ENCODE data around the gene KCNJ5. TPM values are rescaled to one million over a fixed set of nuclear protein-coding genes. Genes with fewer than 3 reads are reported as not detected.

The KCNJ5 gene
- total RNA-seq, 1 donor from 2014 or later: 1.6 TPM

DNA sequence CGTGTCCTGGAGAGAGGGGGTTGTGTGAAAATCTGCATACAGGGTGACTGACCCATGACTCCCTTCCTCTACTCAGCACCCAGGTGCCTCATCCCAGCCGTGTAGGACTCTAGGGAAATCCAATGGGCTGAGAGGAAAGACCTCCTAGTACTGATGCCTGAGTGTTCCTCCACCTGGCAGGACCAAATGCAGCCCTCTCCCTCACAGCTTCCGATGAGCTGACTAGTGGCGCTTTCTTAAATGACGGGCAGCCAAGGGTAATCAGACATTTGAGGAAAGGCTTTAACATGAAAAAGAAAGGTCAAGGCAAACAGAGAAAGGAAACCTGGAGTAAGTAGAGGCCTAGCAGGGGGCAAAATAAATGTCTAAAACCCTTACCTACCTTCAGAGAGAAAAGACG is 19.1 kb upstream of the KCNJ5 start:
- DNase-seq: no peak

DNA sequence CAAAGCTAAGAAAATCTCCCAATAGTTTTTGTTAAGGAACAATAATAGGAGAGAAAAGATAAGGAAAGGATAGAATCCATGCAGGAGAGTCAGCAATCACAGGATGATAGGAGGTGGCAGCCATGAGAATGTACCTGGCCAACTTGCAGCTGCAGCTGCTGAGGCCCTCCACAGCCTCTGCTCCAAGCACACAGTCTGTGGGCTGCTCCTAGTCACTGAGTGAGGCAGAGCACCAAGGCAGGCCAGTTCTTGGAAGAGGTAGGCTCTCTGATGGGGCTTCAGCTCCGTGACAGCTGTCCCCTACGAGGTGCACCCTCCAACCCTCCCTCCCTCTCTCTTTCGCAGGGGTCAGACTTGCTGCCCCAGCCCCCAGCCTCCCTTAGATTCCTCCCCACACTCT is 18.6 kb upstream of the KCNJ5 start:
- no peak for DNase-seq

DNA sequence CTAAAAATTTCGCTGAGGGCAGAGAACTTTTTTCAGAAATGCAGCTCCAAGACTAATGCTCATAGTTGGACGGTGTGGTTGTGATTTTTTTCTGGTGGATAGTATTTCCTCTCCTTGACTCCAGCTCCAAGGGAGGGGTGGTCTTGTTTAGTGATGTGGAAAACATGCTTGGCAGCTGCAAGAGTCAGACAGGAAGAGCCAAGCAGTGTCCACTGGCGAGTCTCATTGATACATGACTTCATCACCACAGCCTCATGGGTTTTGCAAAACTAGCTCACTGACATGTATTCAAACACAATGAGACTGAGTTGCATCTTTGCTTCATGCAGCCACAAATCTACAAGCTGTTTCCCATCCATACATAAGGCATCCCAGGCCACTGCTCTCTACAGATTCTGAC is 16.7 kb upstream of the KCNJ5 start:
- DNase-seq: no peak

DNA sequence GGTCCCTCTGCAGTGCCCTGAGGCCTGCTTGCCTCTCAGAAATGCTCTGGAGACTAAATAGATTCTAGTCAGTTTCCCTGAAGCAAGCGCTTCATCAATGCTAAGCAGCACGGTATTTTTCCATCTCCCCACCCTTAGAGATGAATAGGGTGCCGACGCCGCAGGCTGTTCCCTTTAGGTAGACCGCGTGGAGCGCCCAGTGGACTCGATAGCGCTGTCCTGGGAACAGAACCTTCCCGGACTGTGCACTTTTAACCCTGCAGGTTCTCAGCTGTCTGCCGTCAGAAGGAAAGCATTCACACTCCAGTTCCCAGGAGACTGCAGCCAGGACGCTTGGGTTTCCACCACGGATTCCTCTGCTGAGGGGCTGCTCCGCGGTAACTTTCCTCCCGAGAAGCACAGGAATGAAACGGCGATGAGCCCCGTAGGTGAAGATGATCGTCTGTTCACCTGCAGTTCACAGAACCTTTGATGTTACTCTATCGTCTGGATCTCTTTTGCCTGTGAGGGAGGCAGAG is 15.0 kb upstream of the KCNJ5 start:
- no peak for DNase-seq

DNA sequence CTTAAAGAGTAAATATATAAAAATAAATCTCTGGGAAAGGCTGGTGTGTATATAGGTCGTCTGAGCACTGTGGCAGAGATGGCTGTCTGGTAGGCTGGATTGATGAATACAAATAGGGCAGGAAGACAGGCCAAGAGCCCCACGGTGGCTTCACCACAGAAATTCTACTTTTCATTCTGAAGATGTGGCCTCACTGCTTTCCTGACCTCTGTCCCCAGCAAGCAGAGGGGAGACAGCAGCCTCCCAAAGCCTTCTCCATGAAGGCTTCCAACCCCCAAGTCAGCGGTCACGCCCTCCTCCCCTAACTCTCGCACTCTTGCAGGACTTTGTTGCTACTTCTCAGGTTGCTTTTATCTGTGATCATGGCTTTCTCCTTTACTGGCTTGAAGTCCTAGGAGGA is 13.4 kb upstream of the KCNJ5 start:
- no peak for DNase-seq

DNA sequence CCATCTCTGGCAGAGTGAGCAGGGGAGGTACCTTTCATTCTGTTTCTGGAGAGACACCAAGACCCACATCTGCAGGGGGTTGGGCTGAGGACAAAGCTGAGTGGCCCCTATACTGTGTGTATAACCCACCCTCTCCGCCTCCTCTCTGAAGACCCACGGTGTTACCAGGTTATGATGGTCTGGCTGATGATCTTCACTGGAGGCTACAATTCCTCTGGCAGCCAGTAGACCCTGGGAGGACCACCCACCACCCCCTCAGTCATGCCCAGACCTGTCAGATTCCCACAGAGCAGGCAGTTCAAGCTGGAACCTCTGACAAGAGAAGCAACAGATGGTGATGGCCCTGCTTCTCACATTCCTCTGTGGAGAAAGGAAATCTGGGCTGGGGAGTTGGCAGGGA is 12.7 kb upstream of the KCNJ5 start:
- no peak for DNase-seq

DNA sequence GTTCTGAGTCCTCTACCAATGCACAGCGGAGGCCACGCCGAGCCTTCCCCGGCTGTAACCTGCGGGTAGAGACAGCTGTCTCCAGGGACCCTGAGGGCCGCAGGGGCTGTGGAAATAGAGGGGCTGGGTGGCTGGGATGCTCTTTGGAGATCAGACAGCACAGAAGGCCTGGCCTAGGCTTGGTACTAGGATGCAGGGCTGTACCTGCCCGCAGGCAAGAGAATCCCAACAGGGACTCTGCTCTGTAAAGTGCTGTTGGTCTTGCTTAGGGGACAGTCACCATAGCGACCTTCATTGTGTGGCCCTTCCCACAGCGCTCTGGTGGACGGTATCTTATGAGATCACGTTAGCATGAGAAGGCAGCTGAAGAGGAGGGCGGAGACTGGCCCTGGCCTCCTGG is 11.3 kb upstream of the KCNJ5 start:
- no peak for DNase-seq

DNA sequence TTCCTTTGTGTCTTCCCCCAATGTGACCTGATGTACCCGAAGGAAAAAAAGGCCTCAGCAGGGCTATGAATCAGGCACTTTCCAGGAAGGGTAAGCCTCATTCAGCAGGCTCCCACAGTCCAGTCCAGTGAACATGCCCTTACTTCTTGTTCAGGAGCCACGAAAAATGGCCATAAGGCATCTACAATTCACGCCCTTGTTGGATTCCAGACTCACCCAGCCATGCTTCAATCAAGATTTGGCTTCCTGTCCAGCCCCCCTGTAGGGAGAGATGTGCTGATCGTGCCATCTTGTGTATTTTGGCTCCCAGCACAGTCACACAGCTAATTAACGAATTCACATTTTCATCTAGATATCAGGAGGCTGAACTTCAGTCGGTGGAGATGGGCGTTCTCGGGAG is 9.9 kb upstream of the KCNJ5 start:
- no peak for DNase-seq

DNA sequence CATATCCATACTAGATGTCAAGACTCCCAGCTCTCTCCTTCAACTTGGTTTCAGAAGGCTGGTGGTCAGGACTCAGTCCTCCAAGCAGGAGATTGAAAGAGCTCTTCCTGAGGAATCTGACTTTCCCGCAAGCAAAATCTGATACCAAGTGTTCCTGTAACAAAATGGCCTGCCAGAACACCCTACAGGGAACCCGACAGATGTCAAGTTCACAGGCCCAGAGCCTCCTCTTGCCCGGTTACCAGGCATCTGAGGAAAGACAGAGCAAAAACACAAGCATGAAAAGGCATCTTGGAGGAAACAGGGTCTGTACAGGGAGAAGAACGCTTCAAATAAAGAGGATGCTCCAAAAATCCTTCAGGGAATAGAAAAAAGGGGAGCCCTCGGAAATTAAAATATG is 8.7 kb upstream of the KCNJ5 start:
- DNase-seq: no peak

DNA sequence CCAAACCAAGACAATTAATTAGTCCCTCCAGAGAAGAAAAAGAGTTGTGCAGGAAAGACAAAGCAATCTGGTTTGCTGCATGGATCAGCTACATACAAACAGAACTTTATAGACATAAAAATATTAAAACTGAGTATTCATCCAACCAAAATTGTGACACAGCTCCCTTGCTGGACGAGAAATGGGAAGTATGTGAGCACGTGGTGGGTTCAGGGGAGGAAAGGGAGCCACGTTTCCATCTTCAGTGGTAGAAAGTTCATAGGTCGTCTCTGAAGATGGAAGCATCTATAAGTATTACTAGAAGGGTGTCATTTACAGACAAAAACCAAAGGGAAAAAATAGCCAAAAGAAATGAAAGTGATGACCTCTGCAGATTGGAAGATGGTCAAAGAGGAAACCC is 7.1 kb upstream of the KCNJ5 start:
- no peak for DNase-seq

DNA sequence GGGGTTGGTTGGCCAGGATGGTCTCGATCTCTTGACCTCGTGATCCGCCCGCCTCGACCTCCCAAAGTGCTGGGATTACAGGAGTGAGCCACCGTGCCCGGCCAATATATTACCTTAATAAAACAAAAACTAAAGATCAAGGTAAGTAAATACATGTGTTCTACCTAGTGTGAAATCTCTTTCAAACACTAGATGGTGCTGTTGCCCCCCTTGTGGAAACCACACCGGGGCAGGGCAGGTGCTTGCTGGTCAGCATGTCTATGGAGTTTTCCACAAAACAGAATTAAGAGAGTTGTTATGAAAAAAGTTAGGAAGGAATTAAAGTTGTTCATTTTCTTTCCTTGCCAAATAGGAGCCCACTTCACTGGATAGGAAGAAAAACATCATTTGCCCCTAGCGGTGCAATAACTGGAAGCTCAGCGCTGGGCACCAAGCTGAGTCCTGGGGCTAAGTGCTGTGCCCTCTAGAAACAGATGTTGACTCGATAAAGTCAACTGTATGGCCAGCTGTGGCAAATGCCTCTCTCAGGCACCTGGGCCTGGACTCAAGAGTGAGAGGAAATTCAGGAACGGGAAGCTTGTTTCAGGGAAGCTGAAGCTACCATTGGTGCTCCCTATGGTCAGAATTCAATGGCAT is 6.3 kb upstream of the KCNJ5 start:
- no peak for DNase-seq

DNA sequence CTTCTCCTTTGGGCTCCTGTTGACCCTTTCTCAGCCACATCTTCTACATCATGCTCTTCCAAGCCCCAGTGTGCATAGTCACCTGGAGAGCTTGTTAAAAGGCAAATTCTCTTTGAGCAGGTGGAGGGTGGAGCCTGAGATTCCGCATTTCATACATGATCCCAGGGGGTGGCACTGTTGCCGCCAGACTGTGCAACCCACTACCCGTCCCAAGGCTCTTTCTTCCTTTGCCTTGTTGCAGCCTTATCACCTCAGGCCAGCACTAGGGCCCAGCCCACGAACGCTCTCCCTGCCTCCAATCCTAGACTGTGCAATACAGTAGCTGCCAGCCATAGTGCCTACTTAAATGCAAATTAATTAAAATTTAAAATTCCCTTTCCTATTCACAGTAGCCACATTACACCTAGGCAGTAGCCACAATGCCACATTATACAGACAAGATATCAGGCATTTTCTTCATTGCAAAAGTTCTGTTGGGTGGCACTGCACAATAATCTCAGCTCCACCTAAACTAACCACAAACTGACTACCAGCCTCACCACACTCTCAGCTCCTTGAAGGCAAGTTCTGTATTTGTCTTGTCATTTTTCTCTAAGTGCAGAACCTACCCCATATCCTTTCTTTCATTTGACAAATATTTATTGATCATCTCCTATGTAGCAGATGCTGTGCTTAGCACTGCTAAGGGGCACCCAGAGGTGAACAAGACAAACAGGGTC is 4.6 kb upstream of the KCNJ5 start:
- no peak for DNase-seq

DNA sequence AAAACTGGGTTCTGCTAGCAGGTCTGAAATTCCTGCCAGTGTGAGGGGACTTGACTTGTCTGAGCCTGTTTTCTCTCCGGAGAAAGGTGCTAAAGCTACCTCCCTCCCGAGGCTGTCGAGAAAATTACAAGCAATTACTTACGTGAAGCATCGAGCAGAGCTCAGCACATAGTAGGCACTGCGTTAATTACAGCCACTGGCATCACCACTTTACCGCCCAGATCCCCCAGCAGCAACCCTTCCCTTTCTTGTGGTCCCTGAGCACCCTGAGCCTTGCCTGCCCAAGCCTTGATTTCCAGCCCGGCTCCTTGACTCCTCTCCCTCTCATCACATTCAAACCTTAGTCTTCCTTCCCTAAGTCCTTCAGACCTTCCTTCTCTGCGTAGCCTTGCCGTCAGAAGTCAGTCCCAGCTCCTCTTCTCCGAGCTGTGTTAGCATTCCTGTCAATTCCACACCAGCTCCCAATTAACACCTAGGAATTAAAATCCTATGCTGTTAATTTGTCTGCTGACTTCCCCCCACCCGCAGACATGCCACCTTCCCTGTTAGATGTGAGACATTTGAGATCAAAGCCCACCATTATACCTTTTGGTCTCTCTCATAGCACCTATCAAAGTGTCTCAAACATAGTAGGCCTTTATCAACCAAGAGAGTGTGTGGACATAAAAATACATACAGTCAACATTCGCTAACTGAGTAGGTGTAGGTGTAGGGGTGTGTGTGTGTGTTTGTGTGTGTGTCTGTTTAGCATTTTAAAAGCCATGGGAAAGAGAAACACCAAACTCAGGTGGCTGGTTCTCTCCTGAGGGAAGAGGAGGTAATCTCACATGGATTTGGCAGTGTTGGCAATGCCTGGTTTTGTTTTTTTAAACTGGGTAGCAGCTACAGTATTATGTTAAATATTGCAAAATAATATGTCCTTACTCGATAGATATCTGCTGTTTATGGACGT is 2.8 kb upstream of the KCNJ5 start:
- DNase-seq: no peak

DNA sequence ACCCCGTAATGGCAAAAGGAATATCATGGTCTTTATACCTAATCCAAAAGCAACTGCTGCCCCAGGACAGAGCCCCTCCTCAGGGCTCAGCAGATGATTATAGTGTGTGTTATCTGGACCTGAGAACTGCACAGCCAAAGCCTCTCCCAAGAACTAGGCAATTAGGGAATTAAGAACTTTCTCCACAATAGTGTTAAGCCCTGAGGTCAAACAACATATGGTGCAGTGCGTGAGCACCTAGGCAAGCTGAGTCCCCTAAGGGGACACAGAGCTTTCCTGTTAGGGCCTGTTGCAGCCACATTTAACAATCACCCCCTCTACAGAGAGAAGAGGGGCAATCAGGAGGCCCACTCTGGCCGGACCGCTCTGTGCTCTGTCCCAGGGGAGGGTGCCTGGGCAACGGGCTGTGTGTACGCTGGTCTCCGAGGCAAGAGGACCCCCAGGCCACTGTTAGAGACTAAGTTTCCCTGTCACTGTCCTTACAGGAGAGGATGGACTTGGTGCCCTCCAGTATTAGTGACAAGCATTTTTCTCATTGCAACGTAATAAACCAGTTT is 1.4 kb upstream of the KCNJ5 start:
- DNase-seq: no peak

DNA sequence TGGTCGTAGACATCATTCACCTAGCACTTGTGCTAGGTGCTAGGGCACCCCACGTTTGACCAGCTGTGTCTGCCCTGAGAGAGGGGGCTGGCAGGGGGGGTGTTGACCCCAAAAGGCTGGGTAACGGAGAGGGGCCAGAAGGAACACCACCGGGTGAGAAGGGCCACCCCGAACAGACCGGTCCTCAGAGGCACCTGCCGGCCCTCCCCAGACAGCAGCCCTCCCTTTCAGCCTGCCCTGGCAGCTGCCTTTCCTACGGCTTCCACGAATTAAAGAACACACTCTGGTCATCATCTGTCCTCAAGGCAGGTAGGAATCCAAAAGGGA is 977 bp upstream of the KCNJ5 start:
- no peak for DNase-seq

DNA sequence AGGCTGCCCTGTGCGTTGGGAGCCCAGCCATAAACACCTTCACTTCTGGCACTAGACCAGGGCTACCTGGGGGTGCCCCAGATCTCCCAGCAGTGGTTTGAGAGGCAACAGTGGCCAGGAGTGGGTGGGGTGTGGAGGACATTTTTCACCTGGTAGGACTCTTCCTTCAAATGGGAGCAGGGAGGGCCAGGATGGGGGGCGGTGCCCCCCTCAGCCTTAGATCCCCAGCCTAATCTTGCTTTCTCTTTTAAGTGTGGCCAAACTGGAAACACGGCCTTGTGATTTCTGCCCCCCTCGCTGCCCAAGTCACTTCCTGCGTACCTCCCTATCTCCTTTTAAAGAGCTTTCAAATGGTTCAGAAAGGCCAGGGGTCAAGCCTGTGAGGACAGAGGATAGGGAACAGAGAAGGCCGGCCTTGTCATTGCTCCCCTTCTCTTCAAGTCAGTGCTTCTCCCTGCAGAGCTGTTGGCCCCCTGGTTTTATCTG is 800 bp downstream of the KCNJ5 start:
- no peak for DNase-seq

DNA sequence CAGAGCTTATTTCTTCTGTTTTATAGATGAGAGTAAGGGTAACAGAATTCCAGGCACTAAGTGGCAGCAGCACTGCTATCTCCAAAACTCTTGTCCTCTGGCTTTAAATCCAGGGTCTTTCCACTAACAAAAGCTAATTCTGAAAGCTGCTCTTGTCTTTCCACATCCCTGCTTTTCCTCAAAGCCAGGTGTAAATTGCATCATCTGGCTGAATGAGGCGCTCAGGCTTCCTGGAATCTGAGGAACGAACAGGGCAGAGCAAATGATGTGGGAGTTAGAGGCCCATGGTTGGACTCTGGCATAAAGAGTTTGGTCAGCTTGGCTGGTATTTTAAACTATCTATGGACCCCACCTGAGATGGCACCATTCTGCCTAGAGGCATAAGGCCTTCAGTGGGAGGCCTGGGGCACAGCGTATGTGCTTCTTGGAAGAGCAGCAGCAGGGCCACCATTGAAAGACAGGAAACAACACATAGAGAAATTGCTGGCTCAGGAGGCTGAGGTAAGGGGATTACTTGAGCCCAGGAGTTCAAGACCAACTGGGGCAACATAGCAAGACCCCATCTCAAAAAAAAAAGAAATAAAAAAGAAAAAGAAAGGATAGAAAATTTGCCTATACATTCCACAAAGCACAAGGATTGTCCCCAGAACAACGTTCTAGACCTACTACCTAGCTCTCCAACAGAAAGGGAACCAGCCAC is 1.9 kb downstream of the KCNJ5 start:
- DNase-seq: no peak

DNA sequence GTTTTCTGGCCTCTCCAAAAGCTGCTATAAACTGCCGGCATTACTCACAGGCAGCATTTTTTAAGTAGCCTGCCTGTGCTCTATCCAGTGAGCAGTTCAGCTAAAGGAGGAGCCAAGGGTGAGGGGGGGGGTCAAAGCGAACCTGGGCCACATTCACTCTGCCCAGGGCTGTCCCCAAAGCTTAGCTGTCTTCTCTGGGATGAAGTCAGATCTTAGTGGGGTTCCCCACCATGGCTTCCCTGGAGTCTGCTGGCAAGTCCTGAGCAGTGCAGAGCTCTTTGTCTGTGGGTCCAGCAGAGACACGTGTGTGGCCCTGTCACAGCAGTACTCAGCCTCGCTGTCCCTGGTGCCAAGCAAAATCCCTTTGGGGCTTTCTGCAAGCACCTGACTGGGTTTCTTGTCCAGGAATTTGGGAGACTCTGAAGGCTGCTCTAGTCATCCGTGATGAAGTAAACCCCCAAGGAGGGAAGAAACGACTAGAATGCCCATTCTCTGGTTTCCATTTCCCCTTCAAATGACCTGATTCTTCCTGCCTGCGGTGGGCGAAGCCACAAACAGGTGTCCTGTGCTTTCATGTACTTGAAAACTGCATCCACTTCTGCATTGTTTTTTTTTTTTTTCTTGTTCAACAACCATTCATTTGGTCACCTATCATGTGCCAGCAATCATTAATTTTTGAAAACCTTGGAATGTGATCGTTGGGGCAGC is 2.6 kb downstream of the KCNJ5 start:
- no peak for DNase-seq

DNA sequence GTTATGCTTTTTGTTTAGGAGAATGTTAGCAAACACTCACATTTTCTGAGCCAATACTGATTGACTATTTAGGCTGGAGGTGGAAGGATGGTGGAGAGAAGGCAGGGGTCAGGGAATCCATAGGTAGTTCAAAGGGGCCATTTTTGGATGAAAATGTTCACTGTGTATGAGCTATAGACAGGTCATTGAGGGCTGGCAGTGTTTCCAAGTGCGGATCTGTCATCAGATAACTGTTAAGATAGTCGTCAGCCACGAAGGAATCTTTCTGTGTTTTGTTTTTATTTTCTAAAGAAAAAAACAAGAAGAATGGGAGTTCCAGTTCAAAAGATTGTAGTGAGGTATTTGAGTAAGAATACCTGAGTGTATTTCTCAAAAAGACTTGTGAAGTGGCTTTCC is 3.1 kb downstream of the KCNJ5 start:
- DNase-seq: no peak

DNA sequence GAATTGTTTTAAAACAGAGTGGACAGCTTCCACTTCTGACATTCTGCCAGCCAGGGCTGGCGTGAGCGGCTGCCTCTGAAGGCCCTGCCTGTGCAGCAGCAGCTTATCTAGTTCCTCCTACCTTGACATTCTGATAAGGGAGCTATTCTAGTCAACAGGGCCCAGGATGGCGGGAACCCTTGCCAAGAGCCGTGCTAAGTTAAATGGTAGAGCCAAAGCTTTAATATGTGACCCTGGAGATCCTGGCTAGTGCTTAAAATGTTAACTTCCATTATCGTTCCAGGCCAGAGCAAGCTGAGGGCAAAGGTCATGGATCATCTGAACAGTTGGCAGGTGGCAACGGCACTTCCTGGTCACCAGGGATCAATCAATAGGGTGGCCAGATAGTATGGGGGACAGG is 3.5 kb downstream of the KCNJ5 start:
- DNase-seq: no peak

DNA sequence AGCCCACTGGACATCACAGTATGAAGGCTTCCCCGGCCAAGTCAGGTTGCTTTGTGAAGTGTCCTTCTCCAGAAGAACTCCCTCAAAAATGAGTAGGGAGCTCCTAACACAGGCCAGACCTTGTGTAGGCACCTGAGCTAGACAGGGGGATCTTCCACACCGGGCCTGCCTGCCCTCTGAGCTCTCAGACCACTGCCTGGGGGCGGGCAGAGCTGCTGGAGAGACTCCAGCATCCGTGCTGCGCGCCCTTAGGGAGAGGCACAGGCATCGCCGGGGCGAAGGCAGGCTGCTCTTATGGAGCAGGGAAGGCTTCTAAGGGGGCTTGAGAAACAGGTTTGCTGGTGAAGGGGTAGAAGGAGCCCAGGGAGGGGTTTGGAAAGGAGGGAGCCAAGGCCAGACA is 4.4 kb downstream of the KCNJ5 start:
- no peak for DNase-seq

DNA sequence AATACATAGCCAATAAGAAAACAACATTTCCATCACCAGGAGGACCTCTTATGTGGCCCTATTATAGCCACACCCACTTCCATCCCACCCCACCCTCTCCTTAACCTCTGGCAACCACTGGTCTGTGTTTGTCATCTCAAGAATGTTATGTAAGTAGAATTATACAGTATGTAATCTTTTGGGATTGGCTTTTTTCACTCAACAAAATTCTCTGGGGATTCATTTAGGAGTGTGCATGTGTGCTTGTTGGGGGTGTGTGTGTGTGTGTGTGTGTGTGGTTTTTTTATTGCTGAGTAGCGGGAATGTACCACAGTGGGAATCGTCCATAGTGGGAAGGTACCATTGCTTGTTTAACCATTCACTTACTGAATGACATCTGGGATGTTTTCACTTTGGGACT is 5.2 kb downstream of the KCNJ5 start:
- no peak for DNase-seq

Data from occipital lobe (tissue), 2 donors.